H9 (cell line): Measurements from ENCODE around the gene FEN1. TPM values are rescaled to one million over a fixed set of nuclear protein-coding genes. Genes with fewer than 3 reads are reported as not detected.

Source experiments
- DNase-seq: peaks from one replicate; pipeline ENCODE4 v3.0.0-alpha.2; 2017
- H2AFZ ChIP-seq: one replicate; pipeline ENCODE4 v1.6.1; 2013; ENCODE audit warnings: mild to moderate bottlenecking, low read length, control low read depth, moderate library complexity
- H2AK5ac ChIP-seq: 2 replicates; pipeline ENCODE4 v1.6.1; 2013; ENCODE audit warnings: low read length, control low read depth, mixed read lengths; ENCODE audit not compliant: insufficient read length
- H2BK120ac ChIP-seq: one replicate; pipeline ENCODE4 v1.6.1; 2013; ENCODE audit warnings: low read depth, mild to moderate bottlenecking, low read length, control low read depth, inconsistent platforms; ENCODE audit not compliant: poor library complexity, severe bottlenecking
- H2BK12ac ChIP-seq: 2 replicates; pipeline ENCODE4 v1.6.1; 2013; ENCODE audit warnings: low read length, control low read depth, mixed read lengths, low read depth; ENCODE audit not compliant: insufficient read length
- H2BK15ac ChIP-seq: 2 replicates; pipeline ENCODE4 v1.6.1; 2013; ENCODE audit warnings: low read depth, low read length, control low read depth
- H2BK20ac ChIP-seq: one replicate; pipeline ENCODE4 v1.6.1; 2013; ENCODE audit warnings: low read depth, mild to moderate bottlenecking, low read length, control low read depth, inconsistent platforms; ENCODE audit not compliant: poor library complexity, severe bottlenecking
- H2BK5ac ChIP-seq: 2 replicates; pipeline ENCODE4 v1.6.1; 2013; ENCODE audit warnings: low read length, control low read depth, mixed read lengths; ENCODE audit not compliant: insufficient read length
- H3K14ac ChIP-seq: 2 replicates; pipeline ENCODE4 v1.6.1; 2013; ENCODE audit warnings: low read length, control low read depth; ENCODE audit not compliant: insufficient read depth
- H3K18ac ChIP-seq: 2 replicates; pipeline ENCODE4 v1.6.1; 2013; ENCODE audit warnings: low read depth, mild to moderate bottlenecking, mixed read lengths, low read length, control low read depth; ENCODE audit not compliant: insufficient read length
- H3K23ac ChIP-seq: 2 replicates; pipeline ENCODE4 v1.6.1; 2013; ENCODE audit warnings: low read length, control low read depth, mixed read lengths, low read depth; ENCODE audit not compliant: insufficient read length
- H3K23me2 ChIP-seq: 2 replicates; pipeline ENCODE4 v1.6.1; 2013; ENCODE audit warnings: low read depth, mild to moderate bottlenecking, mixed read lengths, low read length, control low read depth; ENCODE audit not compliant: insufficient read length, poor library complexity, severe bottlenecking
- H3K27ac ChIP-seq: 2 replicates; pipeline ENCODE4 v1.5.1; 2013; ENCODE audit warnings: low read length, control low read depth, mixed read lengths, low read depth; ENCODE audit not compliant: insufficient read length
- H3K27me3 ChIP-seq: 2 replicates; pipeline ENCODE4 v1.6.1; 2013; ENCODE audit warnings: low read length, control low read depth, inconsistent platforms; ENCODE audit not compliant: insufficient read depth
- H3K4ac ChIP-seq: 2 replicates; pipeline ENCODE4 v1.6.1; 2013; ENCODE audit warnings: low read depth, mild to moderate bottlenecking, control low read depth, inconsistent platforms, low read length, moderate library complexity
- H3K4me1 ChIP-seq: 2 replicates; pipeline ENCODE4 v1.6.1; 2013; ENCODE audit warnings: low read length, control low read depth, inconsistent platforms; ENCODE audit not compliant: insufficient read depth
- H3K4me2 ChIP-seq: 2 replicates; pipeline ENCODE4 v1.6.1; 2013; ENCODE audit warnings: low read length, control low read depth, mixed read lengths; ENCODE audit not compliant: insufficient read length, insufficient read depth
- H3K56ac ChIP-seq: 2 replicates; pipeline ENCODE4 v1.6.1; 2013; ENCODE audit warnings: low read depth, mild to moderate bottlenecking, mixed read lengths, low read length, control low read depth; ENCODE audit not compliant: insufficient read length
- H3K79me1 ChIP-seq: 2 replicates; pipeline ENCODE4 v1.6.1; 2013; ENCODE audit warnings: low read depth, mild to moderate bottlenecking, moderate library complexity, low read length, control low read depth, inconsistent platforms; ENCODE audit not compliant: insufficient read depth, poor library complexity, severe bottlenecking
- H3K79me2 ChIP-seq: 2 replicates; pipeline ENCODE4 v1.6.1; 2013; ENCODE audit warnings: low read length, control low read depth, inconsistent platforms; ENCODE audit not compliant: insufficient read depth
- H3K9ac ChIP-seq: 2 replicates; pipeline ENCODE4 v1.6.1; 2013; ENCODE audit warnings: low read length, control low read depth, mixed read lengths; ENCODE audit not compliant: insufficient read length; ENCODE audit errors: extremely low read depth
- H3K9me3 ChIP-seq: one replicate; pipeline ENCODE4 v1.6.1; 2013; ENCODE audit warnings: low read depth, low read length, inconsistent platforms; ENCODE audit not compliant: control insufficient read depth
- H3T11ph ChIP-seq: one replicate; pipeline ENCODE4 v1.6.1; 2013; ENCODE audit warnings: mild to moderate bottlenecking, low read length, control low read depth, inconsistent platforms
- H4K20me1 ChIP-seq: one replicate; pipeline ENCODE4 v1.6.1; 2013; ENCODE audit not compliant: control insufficient read depth, insufficient read length, insufficient read depth
- H4K5ac ChIP-seq: 2 replicates; pipeline ENCODE4 v1.6.1; 2013; ENCODE audit warnings: low read depth, mild to moderate bottlenecking, mixed read lengths, low read length, control low read depth; ENCODE audit not compliant: insufficient read length
- H4K8ac ChIP-seq: replicated peaks from 2 replicates; pipeline ENCODE4 v1.6.1; 2013; ENCODE audit warnings: low read length, control low read depth, mixed read lengths, low read depth; ENCODE audit not compliant: insufficient read length
- H4K91ac ChIP-seq: 2 replicates; pipeline ENCODE4 v1.6.1; 2013; ENCODE audit warnings: low read depth, mild to moderate bottlenecking, moderate library complexity, mixed read lengths, low read length, control low read depth; ENCODE audit not compliant: insufficient read length
- H3K27ac Mint-ChIP-seq, 3 experiments: 2 replicates in 2 of 3; 3 replicates in 1 of 3; pipeline ENCODE4 v1.8.0; 2020 to 2021; ENCODE audit warnings: mixed read lengths in 3 of 3, mild to moderate bottlenecking in 1 of 3, moderate library complexity in 1 of 3
- H3K27me3 Mint-ChIP-seq: 2 replicates; pipeline ENCODE4 v1.8.0; 2021; ENCODE audit warnings: low read depth, mild to moderate bottlenecking, moderate library complexity, mixed read lengths
- H3K36me3 Mint-ChIP-seq, 3 experiments: 2 replicates in 2 of 3; 3 replicates in 1 of 3; pipeline ENCODE4 v1.8.0; 2020 to 2021; ENCODE audit warnings: low read depth in 3 of 3, mixed read lengths in 3 of 3; ENCODE audit not compliant: insufficient read depth in 1 of 3
- H3K4me1 Mint-ChIP-seq, 2 experiments: 2 replicates each; pipeline ENCODE4 v1.8.0; 2020; ENCODE audit warnings: mixed read lengths in 2 of 2
- H3K4me3 Mint-ChIP-seq, 2 experiments: 2 replicates in 1 of 2; 3 replicates in 1 of 2; pipeline ENCODE4 v1.8.0; 2020 to 2021; ENCODE audit warnings: mild to moderate bottlenecking in 2 of 2, mixed read lengths in 2 of 2, moderate library complexity in 1 of 2
- H3K9me3 Mint-ChIP-seq, 2 experiments: 2 replicates in 1 of 2; 3 replicates in 1 of 2; pipeline ENCODE4 v1.8.0; 2020; ENCODE audit warnings: mild to moderate bottlenecking in 2 of 2, mixed read lengths in 2 of 2, moderate library complexity in 1 of 2
- CTCF ChIP-seq: fragments of 200-600 bp; sonication (generic); conservative IDR thresholded peaks from 3 replicates; pipeline ENCODE4 v1.8.0; 2021; ENCODE audit warnings: antibody characterized with exemption, mild to moderate bottlenecking
- WGBS: extraction: QIAGEN DNeasy Blood & Tissue Kit; methylation state at CpG from one replicate; pipeline ENCODE4 v1.1.7; 2013; ENCODE audit warnings: missing lambda C conversion rate, low lambda C conversion rate, mixed read lengths; ENCODE audit not compliant: insufficient read length; ENCODE audit errors: extremely low coverage; 5-methylcytosine and 5-hydroxymethylcytosine counted together
- total RNA-seq: library from RNA; stranded (reverse); gene quantifications from 2 replicates; pipeline ENCODE4 v1.2.1, GENCODE V29; 2021

The FEN1 gene
- total RNA-seq, 1 experiment from 2014 or later, result 114 TPM

- H3K23ac ChIP-seq, result no peak overlapping the region
- no CpG with 5 or more reads among the region's 11 CpGs for WGBS
- H3K56ac ChIP-seq, result no peak overlapping the region
- no peak overlapping the region for H2AK5ac ChIP-seq
- peaks cover 12 to 34% of the 10 kb centered on the region in 2 experiments for H3K4me1 Mint-ChIP-seq
- H3K9me3 ChIP-seq, result no peaks in the 10 kb centered on the region
- H3K9ac ChIP-seq, result no peak overlapping the region
- no peak overlapping the region for H3K18ac ChIP-seq
- no peaks in the 10 kb centered on the region for H3K79me2 ChIP-seq
- no peaks in the 10 kb centered on the region for H4K20me1 ChIP-seq
- H3K4me1 ChIP-seq, result no peaks in the 10 kb centered on the region; the same call in 1 of the 2 replicates
- H3K27ac ChIP-seq, result no peak overlapping the region
- no peak overlapping the region for H2AFZ ChIP-seq
- no peak overlapping the region for H4K91ac ChIP-seq
- no peaks in the 10 kb centered on the region; a peak in 1 of 7 replicates for H3K36me3 Mint-ChIP-seq
- no peak overlapping the region for H3K4me2 ChIP-seq
- no peaks in the 10 kb centered on the region for H3K79me1 ChIP-seq
- DNase-seq, result no peak
- H3T11ph ChIP-seq, result no peak overlapping the region
- H3K23me2 ChIP-seq, result no peaks in the 10 kb centered on the region
- no peak overlapping the region for H2BK120ac ChIP-seq
- no peak overlapping the region for H2BK12ac ChIP-seq
- H4K5ac ChIP-seq, result no peak overlapping the region
- H4K8ac ChIP-seq, result no peak overlapping the region
- no peak overlapping the region for H2BK20ac ChIP-seq
- no peak for TF ChIP-seq CTCF
- H2BK5ac ChIP-seq, result no peak overlapping the region
- no peak overlapping the region for H2BK15ac ChIP-seq
- no peaks in the 10 kb centered on the region for H3K27me3 Mint-ChIP-seq
- H3K4me3 Mint-ChIP-seq, result no peak overlapping the region
- no peaks in the 10 kb centered on the region for H3K27me3 ChIP-seq
- H3K4ac ChIP-seq, result no peak overlapping the region
- no peak overlapping the region for H3K27ac Mint-ChIP-seq
- no peaks in the 10 kb centered on the region for H3K9me3 Mint-ChIP-seq
- no peak overlapping the region; the same call in 1 of the 2 replicates for H3K14ac ChIP-seq
These were observed 24.2 kb upstream of the FEN1 start for GRCh38 chr11:61768376-61769076.
